NCI-H69 (cell line): Measurements from ENCODE around the gene SRL.
"Not testable (repeated sequence)": the region's sequence is repeated elsewhere in the genome, so short reads cannot be mapped to it uniquely, and the experiment has no call there.

Source experiments
- DNase-seq: peaks from one replicate; lab custom pipeline; 2025; lab: John Stamatoyannopoulos, UW

The SRL gene

DNA sequence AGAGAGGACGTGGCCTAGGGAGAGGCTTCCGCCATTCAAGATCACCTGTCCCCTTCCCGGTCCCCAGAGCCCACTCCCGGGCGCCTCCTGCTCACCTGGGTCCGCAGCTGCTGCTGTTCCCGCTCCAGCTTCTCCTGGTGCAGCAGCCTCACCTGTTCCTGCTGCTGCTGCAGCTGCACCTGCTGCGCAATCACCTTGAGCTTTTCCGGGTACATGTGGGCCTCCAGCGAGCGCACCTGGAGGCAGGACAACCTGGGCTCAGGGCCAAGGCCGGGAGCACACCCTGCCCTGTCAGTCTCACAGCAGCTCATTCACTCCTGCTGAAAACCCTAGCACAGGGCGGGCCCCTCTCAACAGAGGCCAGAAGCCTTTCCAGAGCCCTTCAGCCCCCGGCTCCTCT is 18.5 kb upstream of the SRL start:
- DNase-seq: peak; percentile 94

GRCh38 chr16:4257646-4258556 is 16.0 kb upstream of the SRL start:
- no peak for DNase-seq

GRCh38 chr16:4253394-4254150 is 11.7 kb upstream of the SRL start:
- peak; percentile 100 for DNase-seq

- not testable (repeated sequence) for DNase-seq
Observed at GRCh38 chr16:4253012-4253393, 11.1 kb upstream of the SRL start.

- no peak for DNase-seq
Observed at GRCh38 chr16:4249530-4250308, 7.8 kb upstream of the SRL start.

DNA sequence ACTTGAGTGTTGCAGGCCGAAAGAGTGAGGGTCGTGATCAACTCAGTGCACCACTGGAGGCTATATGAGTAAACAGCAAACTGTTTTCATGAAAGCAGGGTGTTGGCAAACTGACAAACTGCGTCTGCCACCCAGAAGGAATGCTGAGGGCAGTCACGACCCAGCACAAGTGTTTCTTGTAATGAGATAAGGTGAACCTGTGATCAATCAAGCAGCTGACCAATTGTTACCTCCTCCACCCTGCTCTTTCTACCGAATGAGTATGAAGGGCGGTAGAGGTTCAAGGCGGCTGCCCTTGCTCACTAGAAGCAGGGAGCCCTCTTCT is 5.5 kb upstream of the SRL start:
- no peak for DNase-seq

DNA sequence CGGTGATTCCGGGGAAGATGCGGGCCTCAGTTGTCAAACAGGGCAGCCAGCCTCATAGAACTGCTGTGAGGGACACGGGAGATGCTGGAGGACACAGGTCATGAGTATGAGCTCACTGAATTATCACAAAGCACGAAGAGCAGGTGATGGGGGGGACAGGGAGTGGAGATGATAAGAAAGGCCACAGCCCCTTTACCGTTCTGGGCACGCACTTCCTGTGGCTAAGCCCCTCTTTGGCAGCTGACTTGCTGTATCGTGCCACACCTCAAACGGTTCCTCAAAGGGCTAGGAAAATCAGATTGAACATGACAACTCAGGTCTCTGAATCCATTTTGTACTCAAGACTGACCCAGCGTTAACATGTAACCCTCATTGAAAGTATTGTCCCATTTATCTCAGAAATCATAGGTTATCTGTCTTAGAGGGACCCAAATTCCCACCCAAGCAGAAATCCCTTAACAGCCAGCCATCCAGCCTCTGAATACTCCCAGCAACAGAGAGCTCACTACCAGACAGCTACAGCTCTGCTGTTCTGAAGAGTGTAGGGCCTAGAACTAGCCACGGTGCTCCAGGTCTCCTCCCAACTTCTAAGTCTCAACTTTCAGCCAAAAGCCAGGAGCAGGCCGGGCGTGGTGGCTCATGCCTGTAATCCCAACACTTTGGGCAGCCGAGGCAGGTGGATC is 5.0 kb upstream of the SRL start:
- DNase-seq: no peak

- no peak for DNase-seq
Observed at GRCh38 chr16:4245077-4245791, 3.4 kb upstream of the SRL start.

DNA sequence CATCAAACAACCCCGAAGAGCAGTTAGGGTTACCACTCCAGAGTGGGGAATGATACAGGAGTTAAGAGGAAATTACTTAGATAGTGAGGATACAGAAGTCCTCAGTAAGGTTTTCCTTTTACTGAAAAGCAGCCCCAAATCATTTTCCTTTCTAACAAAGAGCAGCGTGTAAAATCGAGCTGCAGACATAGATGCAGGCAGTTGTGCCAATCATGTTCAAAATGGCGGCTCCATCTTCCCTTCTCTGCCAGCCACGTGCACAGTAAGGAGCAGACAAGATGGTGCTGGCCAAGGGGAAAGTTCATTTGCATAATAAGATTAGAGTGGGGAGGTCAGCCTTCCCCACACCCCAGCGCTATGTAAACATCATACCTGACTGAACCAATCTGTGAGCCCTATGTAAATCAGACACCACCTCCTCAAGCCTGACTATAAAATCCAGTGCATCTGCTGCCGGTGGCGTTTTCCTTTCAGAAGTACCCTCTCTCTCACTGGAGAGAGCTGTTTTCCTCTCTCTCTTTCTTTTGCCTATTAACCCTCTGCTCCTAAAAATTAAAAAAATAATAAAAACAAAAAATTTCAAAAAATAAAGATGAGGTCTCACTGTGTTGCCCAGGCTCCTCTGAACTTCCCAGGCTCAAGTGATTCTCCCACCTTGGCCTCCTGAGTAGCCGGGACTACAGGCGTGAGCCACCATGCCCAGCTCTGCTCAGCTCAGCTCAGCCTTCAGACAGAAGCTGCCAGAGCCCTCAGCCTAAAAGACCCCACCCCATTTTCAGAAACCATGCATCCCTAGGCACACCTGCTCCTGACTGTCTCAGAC is 2.6 kb upstream of the SRL start:
- peak; percentile 72 for DNase-seq

DNA sequence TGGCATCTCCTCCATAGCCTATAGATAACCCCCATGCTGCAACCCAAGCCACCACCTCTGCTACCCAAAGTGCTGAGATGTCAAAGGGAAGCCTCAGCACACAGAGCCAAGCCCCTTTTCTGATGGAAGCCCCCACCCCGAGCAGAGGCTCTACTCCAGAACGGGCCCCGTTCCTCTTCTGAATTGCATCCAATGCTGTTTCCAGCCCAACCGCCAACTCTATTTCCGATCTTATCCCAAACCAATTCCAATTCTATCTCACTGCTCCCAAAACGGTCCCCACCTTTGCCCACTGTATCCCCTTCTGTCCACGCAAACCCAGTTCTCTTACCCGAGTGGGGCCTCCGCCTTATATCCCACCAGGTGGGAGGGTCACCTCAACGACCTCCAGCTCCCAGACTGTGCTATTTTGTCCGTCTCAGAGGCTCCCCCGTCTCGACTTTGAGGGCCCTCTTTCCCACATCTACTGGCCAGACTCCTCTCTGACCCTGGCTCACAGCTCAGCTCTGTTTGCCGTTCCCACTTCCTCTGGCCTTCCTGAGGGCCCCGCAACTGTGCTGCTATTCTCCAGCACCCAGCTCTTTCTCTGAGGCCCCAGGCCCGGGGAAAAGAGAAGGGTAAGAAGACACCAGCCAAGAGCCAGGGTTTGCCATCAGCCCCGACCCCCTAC is 487 bp downstream of the SRL start:
- no peak for DNase-seq

DNA sequence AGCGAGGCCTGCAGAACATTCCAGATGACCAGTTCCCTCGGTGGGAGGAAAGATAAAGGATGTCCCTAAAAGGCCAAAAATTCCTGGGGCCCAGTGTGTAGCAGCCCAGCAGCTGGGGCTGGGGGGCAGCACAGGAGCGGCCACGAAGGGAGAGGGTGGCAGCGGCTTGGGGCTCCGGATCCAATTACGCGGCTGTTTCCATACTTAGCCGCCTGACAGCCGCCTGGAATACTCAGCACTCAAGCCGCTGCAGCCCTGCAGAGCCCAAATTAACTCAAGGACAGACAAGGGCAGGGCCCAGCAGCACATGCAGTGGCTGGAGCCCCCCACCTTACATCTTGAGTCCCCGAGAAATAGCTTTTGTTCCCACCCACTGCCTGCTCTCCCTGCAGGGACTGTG is 1.3 kb downstream of the SRL start:
- DNase-seq: no peak

GRCh38 chr16:4239682-4240175 is 2.2 kb downstream of the SRL start:
- no peak for DNase-seq

- DNase-seq: peak; percentile 24
Observed at GRCh38 chr16:4239020-4239419, 2.9 kb downstream of the SRL start.

DNA sequence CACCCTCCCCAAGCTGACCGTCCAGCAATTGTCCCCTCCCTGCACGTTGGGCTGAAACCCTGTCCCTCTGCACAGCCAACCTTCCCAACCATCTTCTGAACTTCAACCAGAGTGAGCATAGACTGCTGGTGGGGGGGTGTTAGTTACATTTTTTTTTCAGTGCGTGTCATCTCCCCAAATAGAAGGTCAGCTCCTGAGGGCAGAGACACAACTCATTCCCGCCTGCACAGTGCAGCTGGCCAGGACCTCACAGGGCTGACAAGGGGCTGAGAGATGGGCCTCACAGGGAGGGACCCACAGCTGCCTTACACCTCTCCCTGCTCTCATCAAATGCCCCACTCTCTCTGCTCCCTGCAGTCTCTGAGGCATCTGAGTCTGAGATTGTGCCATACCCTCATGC is 8.4 kb downstream of the SRL start:
- DNase-seq: no peak

DNA sequence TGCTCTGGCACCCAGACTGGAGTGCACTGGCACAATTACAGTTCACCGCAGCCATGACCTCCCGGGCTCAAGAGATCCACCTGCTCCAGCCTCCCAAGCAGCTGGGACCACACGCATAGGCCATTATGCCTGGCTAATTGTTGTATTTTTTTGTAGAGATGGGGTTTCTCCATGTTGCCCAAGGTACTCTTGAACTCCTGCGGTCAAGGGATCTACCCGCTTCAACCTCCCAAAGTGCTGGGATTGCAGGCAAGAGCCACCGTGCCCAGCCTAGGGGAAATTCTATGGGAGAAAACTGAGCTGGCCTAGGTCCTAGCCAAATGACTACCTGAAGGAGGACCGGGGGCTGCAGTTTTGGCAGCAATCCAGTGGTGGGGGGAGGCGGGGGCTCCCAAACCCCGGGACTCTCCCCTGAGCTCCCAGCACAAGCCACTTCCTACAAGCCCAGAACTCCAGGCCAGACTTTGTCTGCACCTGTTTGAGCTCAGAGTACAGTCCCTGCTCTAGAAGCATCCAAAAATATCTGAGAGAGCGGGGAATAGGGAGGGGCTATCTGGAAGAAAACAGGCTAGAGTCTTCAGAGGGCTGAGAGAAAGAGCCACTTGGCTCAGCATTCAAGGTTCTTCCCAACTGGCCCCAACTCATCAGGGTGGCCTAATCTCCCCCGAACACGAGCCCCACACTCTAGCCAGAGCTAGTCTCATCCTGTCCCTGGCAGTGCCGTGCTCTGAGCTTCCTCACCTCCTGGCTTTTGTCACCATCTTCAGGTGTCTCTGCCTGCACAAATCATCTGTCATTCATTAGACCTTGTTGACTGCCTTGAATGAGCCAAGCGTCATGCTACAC is 9.1 kb downstream of the SRL start:
- no peak for DNase-seq

GRCh38 chr16:4231886-4232285 is 10.0 kb downstream of the SRL start:
- DNase-seq: no peak

- DNase-seq: no peak
Observed at GRCh38 chr16:4231367-4231766, 10.5 kb downstream of the SRL start.

DNA sequence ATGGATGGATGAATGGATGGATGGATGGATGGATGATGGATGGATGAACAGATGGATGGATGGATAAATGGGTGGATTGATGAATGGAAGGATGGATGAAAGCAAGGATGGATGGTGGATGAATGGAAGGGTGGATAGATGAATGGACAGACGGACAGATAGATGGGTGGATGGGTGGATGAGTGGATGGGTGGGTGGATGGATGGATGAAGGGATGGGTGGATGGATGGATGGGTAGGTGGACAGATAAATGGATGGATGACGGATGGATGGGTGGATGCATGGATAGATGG is 14.9 kb downstream of the SRL start:
- no peak for DNase-seq
